GM19328 (cell line): ENCODE data around the gene SLC29A2.
"Not testable (repeated sequence)": the region's sequence is repeated elsewhere in the genome, so short reads cannot be mapped to it uniquely, and the experiment has no call there.

Source experiments
- ATAC-seq: cut with Tn5 transposase; IDR thresholded peaks from one replicate; pipeline ENCODE4 v1.9.1; 2021; ENCODE audit warnings: mild to moderate bottlenecking, moderate library complexity; ENCODE audit not compliant: unreplicated experiment

The SLC29A2 gene

DNA sequence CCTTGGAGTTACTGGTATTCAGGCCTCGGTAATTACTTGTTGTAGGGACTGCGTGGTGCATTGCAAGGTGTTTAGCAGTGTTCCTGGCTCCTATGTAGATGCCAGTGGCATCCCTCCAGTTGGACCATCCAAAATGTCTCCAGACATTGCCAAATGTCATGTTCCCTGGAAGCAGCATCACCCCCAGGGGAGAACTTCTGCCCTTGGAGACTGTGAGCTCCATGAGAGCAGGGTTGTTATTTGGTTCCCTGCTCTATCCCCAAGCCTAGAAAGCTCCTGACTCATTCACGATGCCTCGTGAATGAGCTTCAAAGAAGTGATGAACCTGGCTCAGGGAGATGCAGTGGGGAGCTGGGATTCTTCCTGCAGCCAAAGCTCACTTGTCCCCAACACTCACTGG is 50.0 kb downstream of the SLC29A2 start:
- ATAC-seq: no peak

DNA sequence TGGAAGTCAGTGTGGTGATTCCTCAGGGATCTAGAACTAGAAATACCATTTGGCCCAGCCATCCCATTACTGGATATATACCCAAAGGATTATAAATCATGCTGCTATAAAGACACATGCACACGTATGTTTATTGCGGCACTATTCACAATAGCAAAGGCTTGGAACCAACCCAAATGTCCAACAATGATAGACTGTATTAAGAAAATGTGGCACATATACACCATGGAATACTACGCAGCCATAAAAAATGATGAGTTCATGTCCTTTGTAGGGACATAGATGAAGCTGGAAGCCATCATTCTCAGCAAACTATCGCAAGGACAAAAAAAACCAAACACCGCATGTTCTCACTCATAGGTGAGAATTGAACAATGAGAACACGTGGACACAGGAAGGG is 50.8 kb downstream of the SLC29A2 start:
- not testable (repeated sequence) for ATAC-seq

DNA sequence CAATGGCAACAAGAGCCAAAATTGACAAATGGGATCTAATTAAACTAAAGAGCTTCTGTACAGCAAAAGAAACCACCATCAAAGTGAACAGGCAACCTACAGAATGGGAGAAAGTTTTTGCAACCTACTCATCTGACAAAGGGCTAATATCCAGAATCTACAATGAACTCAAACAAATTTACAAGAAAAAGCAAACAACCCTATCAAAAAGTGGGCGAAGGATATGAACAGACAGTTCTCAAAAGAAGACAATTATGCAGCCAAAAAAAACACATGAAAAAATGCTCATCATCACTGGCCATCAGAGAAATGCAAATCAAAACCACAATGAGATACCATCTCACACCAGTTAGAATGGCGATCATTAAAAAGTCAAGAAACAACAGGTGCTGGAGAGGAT is 51.3 kb downstream of the SLC29A2 start:
- ATAC-seq: not testable (repeated sequence)

DNA sequence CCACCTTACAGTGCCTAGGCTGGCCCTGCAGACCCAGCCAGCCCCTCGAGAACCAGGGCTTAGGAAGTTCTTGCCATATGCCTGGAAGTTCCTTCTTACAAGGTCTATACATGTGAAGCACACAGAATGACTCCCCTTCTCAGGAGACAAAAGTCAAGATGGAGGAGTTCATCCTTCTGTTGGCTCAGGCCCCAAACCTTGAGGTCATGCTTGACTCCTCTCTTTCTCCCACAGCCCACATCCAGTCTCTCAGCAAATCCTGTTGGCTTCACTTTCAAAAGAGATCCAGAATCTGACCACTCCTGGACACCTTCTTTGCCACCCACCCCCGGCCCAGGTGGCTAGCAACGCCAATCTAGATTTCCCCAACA is 53.0 kb downstream of the SLC29A2 start:
- ATAC-seq: no peak

DNA sequence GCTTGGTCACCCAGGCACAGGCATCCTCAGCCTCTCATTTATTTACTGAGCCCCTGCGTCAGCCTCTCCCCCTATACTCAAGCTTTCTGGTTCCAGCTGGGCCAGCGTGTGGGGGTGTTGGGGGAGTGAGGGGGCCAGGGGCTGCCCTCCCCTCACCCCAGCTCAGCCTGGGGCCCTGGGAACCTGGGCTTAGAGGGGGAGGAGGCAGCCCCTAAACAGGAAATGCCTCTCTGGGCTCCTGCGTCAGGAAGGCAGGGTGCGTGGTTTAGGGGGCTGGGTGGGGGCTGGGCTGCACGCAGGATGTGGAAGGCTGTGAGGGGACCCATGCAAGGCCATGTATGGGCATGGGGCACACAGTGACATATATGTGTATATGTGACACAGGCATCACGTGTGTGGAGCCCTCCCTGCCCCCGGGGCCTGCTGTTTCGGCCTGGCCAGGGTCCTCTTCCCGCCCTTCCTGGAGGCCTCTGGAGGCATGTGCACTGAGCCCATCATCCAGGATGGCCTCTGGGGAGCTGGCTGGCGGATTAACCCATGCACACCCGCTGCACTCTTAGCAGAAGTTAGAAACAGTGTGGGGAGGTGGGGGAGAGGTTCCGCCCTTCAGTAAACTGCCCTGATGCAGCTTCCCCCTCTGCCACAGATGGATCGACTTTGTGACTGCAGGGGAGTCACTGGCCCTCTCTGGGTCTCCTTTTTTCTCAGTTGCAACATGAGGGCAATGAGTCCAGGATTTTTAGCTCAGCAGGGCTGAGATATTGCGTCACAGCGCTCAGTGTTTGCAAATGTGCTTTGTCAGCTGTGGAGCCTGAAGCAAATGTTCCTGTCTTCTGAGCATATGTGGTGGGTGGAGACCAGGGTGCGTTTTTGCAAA is 53.6 kb downstream of the SLC29A2 start:
- ATAC-seq: no peak

DNA sequence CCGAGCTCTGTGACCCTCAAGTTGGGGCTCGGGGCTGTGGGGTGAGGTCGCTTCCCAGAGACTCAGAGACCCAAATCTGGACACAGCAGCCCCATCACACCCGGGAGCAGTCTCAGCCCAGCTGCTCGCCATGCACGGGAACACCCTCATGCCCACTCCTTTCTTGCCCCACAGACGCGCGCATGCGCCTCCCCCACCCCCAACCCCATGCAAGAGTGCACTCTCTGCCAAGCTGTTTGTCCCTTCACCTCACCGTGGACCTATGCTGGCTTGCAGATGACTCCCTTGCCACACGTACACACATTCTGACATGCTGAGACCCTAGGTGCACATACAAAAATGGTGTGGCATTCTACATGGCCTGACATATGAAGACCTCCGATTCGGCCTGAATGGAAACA is 54.2 kb downstream of the SLC29A2 start:
- ATAC-seq: no peak

DNA sequence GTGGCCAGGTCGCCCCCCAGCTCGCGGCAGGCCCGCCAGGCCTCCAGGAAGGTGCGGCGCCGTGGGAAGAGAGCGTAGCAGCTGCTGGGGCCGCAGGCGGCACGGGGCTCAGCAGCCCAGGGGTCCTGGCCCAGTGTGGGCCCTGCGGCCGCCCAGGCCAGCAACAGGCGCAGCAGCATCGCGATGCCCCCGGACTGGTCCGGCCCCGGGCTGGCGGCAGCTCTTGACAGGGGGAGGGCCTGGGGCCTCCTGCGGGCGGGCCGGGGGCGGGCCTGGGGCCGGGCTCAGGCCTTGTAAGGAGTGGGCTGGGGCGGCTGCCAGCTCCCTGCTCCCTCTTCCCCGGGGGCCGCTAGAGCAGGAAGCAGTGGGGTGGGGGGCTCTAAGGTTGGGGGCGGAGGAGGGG is 54.7 kb downstream of the SLC29A2 start, which contains the start of gene CD248:
TSS of gene CD248 (minus strand) at position 196 of the 403 bp plus-strand sequence. CDS start at position 179, 17 bp downstream.
- no peak for ATAC-seq

DNA sequence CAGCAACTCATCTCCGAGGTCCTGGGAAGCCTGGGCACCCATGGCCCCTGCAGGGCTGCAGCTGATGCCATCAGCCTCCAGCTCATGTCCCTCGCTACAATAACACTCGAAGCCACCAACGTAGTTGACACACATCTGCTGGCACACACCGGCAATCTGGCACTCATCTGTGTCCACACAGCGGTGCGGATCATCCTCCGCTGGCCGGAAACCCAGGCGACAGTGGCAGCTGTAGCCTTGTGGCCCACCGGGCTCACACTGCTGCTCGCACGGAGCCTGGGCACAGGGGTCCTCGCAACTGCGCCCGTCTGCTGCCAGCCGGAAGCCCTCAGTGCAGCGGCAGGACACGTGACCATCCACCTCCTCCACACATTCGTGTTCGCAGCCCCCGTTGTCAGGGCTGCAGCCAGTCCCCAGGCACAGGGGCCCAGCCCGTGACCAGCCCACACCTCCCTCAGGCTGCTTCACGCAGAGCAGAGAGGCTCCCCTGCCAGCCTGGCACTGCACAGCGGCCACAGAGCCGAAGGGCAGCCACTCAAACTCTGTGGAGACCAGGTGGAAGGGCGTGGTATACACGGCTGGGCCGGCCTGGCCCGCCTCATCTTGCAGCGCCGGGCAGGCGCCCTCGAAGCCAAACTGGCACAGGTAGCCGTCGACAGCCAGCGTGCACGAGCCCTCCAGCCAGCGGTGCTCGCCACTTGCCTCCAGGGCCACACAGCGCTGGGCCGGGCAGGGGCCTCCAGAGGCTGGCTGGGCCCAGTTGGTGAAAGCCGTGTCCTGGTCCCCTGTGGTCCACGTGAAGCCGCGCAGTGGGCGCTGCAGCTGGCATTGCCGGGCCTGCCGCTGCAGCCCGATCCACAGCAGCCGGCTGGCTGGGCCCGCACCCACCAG is 55.4 kb downstream of the SLC29A2 start:
- no peak for ATAC-seq

DNA sequence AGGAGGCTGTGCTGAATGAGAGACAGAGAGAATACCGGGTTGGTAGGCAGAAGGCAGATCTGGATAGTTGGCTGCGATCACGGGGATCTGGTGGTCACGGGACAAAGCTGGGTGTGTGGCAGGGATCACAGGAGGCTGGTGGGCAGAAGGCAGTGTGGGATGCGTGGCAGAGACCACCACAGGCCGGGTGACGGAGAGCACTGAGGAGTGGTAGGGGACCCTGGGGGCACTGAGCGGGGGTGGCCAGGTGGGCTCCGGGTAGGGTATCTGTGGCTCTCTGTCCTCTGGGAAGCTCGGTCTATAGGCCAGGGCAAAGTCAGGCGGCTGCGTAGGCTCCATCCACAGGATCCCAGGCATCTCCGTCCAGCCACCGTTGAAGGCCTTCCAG is 56.1 kb downstream of the SLC29A2 start:
- ATAC-seq: no peak

DNA sequence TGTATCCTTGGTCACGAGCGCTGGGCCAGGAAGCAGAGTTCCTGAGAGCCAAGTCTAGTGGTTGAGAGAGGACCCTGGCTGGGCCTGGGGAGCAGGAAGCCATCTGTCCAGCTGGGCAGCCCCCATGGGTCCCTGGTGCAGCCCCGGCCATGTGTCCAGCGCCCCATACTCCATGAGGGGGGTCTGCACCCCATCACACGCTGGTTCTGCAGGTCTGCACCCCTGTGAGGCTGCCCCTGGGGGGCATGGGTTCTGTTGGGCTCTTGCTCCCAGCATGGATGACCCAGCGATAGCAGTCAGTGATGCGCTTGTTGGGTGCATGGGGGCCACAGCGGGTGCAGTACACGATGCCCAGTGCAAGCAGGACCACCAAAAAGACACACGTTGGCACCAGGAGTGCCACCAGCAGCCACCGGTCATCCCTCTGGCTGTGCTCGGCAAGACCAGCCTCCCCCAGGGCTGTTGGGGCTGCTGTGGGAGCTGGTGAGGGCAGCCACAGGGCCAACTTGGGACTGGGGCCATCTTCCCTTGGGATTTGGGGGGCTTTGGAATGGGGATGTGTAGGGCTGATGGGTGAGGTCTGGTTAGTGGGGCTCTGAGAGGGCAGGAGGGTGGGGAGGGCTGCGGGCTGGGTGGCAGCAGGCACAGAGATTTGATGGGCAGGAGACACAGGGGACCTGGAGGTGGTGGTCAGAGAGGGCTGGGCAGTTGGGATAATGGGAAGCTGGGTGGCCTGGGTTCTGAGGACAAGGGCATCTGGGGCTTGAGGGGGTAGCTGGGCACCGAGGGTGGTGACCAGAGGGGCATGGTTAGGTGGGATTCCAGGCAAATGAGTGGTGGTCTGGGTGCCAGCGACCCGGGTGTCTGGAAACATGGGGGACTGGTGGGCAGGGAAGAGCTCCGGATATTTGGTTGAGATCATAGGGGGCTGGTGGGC is 56.7 kb downstream of the SLC29A2 start:
- ATAC-seq: no peak

DNA sequence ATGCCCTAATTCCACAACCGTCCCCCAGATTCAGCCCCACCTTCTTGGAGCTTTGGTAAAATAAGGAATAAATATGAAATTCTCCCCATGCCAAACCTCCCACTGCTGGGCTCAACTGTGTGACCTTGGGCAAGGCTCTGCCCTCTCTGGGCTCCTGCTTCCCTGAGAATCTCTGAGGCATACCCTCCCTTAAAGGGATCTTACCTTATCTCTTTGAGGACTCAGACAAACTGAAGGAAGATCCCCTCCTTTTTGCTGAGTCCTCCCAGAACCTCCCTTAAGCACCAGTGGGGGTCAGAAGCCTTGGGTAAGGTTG is 57.4 kb downstream of the SLC29A2 start:
- ATAC-seq: no peak

DNA sequence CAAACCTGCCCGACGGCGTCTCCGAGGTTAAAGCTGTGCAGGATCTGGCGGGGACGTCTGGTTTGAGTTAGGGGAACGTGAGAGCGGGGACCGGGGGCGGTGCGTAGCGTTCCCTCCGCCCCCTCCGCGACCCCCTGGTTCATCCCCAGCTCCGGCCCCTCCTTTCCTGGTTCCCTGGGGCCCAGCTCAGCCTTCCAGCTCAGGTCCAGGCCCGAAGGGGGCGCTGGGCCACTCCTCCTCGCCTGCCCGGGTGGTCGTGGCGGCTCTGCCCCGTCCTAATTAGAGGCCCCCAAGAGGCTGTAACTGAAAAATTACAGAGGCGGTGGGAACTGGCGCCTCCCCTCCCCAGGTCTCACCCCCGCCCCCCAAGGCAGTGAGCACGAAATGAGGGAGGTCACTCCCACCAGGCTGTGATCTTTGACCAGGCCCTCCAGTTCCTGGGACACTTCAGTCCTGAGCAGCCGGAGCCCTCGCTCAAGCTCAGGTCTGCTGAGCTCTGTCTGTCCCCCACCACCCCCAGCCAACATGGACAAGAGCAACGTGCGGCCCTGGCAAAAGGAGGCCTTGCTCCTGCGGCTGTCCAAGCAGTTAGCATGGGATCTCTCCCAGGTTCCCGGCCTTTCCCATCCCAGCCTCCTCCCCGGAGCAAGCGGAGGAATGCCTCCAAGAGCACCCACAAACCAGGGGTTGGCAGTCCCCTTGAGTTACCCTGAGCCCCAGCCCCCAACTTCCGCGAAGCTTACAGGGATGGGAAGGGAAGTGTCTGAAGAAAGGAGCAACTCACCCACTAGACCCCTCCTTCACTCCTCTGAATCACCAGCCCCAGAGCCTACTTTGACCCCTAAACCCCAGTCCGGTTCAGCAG is 58.0 kb downstream of the SLC29A2 start:
- no peak for ATAC-seq

DNA sequence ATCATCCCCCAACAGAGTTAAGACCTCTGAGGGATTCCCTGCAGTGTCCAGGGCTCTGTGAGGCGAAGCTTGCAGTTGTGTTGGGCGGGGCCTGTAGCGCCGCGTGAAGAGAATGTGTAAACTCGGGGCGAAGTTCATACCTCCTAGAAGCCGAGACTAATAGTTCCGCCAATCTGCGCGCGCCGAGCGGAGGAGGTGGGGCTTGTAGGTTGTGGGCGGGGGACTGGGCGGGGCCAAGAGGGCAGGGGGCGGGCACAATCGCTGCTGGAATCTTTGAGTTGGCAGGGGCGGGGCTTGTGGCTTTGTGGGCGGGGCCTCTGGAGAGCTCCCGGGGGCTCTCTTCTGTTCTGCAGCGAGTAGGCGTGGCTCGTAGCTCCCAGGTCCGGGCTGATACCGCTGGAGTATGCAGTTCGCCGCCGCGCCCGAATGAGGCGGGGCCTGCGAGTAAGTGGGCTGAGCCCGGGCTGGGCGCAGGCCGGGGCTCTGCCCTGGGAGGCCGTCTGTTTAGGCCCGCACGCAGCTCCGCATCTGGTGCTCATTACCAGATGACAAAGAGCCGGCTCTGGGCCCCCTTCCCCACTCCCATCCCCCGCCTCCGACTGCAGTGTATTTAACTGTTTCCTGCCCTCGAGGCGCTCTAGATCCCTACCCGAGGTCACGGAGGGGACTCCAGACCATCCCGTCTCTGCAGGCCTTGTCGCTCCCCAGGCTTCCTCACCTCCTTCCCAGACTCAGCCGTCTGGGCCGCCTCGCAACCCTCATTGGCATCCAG is 58.8 kb downstream of the SLC29A2 start:
- ATAC-seq: peak; percentile 46
